Measurements from ENCODE around the gene TEF.

GRCh38 chr22:41340357-41340756 is 41.4 kb upstream of the TEF start:
- TF ChIP-seq TRIM28 (IDR thresholded peaks at IDR 0.05) (no peak), GABPA (tag; conservative IDR thresholded peaks at IDR 0.05; ENCODE audit: low read depth) (no peak), CBX2 (IDR thresholded peaks at IDR 0.05; ENCODE audit: insufficient read depth, low read length, poor library complexity, severe bottlenecking) (no peak), U2AF2 (optimal IDR thresholded peaks at IDR 0.05; ENCODE audit: low read depth, low read length) (no peak)
